Neural cell (in vitro differentiated cells): ENCODE data around the gene HOXA7. TPM values are rescaled to one million over a fixed set of nuclear protein-coding genes. Genes with fewer than 3 reads are reported as not detected.
A peak's percentile ranks its signal among the peaks of the same experiment; 100 is the strongest.

Source experiments
- H2AFZ ChIP-seq: fragments of 200-600, 300-800 bp; sonication (generic), shearing (Covaris generic); 2 replicates; pipeline ENCODE4 v1.6.0; 2014; ENCODE audit warnings: low read depth, mild to moderate bottlenecking, antibody characterized with exemption, low read length, moderate library complexity
- H3F3A ChIP-seq: fragments of 200-600 bp; shearing (Covaris generic); 2 replicates; pipeline ENCODE4 v1.6.1; 2016; ENCODE audit warnings: mild to moderate bottlenecking, moderate library complexity, mixed read lengths, antibody characterized with exemption, low read length; ENCODE audit not compliant: insufficient read depth, poor library complexity, severe bottlenecking
- H3K27ac ChIP-seq: fragments of 200-600, 300-800 bp; sonication (generic), shearing (Covaris generic); 2 replicates; pipeline ENCODE4 v1.5.1; 2014; ENCODE audit warnings: mild to moderate bottlenecking, low read length, moderate library complexity
- H3K27me3 ChIP-seq: fragments of 300-800, 200-600 bp; sonication (generic), shearing (Covaris generic); 2 replicates; pipeline ENCODE4 v1.6.0; 2014; ENCODE audit warnings: mild to moderate bottlenecking, low read depth, low read length, moderate library complexity; ENCODE audit not compliant: insufficient read depth
- H3K36me3 ChIP-seq: fragments of 300-800, 200-600 bp; sonication (generic), shearing (Covaris generic); 2 replicates; pipeline ENCODE4 v1.5.1; 2014; ENCODE audit warnings: mild to moderate bottlenecking, antibody characterized with exemption, low read length, moderate library complexity; ENCODE audit not compliant: insufficient read depth
- H3K4me2 ChIP-seq: fragments of 300-800, 200-600 bp; sonication (generic), shearing (Covaris generic); 2 replicates; pipeline ENCODE4 v1.6.0; 2014; ENCODE audit warnings: mild to moderate bottlenecking, low read length
- H3K4me3 ChIP-seq: fragments of 300-800, 200-600 bp; sonication (generic), shearing (Covaris generic); 2 replicates; pipeline ENCODE4 v1.5.1; 2014; ENCODE audit warnings: mild to moderate bottlenecking, low read length, moderate library complexity
- H3K79me2 ChIP-seq: fragments of 200-600 bp; shearing (Covaris generic); replicated peaks from 2 replicates; pipeline ENCODE4 v1.6.0; 2014; ENCODE audit warnings: mild to moderate bottlenecking, low read length, moderate library complexity; ENCODE audit not compliant: insufficient read depth
- H3K9ac ChIP-seq: fragments of 300-800, 200-600 bp; sonication (generic), shearing (Covaris generic); 2 replicates; pipeline ENCODE4 v1.6.1; 2016; ENCODE audit warnings: mild to moderate bottlenecking, low read length, mixed read lengths
- H3K9me2 ChIP-seq: fragments of 200-600 bp; shearing (Covaris generic); 2 replicates; pipeline ENCODE4 v1.6.1; 2016; ENCODE audit warnings: mild to moderate bottlenecking, low read length, mixed read lengths; ENCODE audit not compliant: insufficient read depth
- H3K9me3 ChIP-seq: fragments of 200-600, 300-800 bp; sonication (generic), shearing (Covaris generic); 2 replicates; pipeline ENCODE4 v1.6.1; 2016; ENCODE audit warnings: mild to moderate bottlenecking, mixed run types, low read length, moderate library complexity, mixed read lengths
- H4K20me1 ChIP-seq: fragments of 200-600 bp; shearing (Covaris generic); 2 replicates; pipeline ENCODE4 v1.6.1; 2016; ENCODE audit warnings: mild to moderate bottlenecking, mixed run types; ENCODE audit not compliant: insufficient read depth
- EP300 ChIP-seq: fragments of 450-650 bp; conservative IDR thresholded peaks from 2 replicates; pipeline ENCODE4 v1.6.1; 2014; ENCODE audit warnings: antibody characterized with exemption, mild to moderate bottlenecking, moderate library complexity; ENCODE audit not compliant: poor library complexity, severe bottlenecking
- EZH2 ChIP-seq: fragments of 200-600, 300-800 bp; shearing (Covaris generic), sonication (generic); IDR thresholded peaks from 2 replicates; pipeline ENCODE4 v1.6.1; 2014; ENCODE audit warnings: antibody characterized with exemption, low read length, borderline replicate concordance, mild to moderate bottlenecking; ENCODE audit not compliant: insufficient read depth, poor library complexity, severe bottlenecking
- MXI1 ChIP-seq: fragments of 450-650 bp; conservative IDR thresholded peaks from 2 replicates; pipeline ENCODE4 v1.6.1; 2014; ENCODE audit warnings: antibody characterized with exemption, mild to moderate bottlenecking; ENCODE audit not compliant: poor library complexity, severe bottlenecking
- POLR2AphosphoS5 ChIP-seq: IDR thresholded peaks from 2 replicates; pipeline ENCODE4 v1.6.1; 2012
- RAD21 ChIP-seq: fragments of 450-650 bp; conservative IDR thresholded peaks from 2 replicates; pipeline ENCODE4 v1.6.1; 2014; ENCODE audit warnings: antibody characterized with exemption, mild to moderate bottlenecking, moderate library complexity
- SMC3 ChIP-seq: fragments of 450-650 bp; conservative IDR thresholded peaks from 2 replicates; pipeline ENCODE4 v1.6.1; 2014; ENCODE audit warnings: antibody characterized with exemption, mild to moderate bottlenecking, moderate library complexity; ENCODE audit not compliant: poor library complexity
- TAF1 ChIP-seq: IDR thresholded peaks from 2 replicates; pipeline ENCODE4 v1.6.1; 2012; ENCODE audit warnings: low read depth
- polyA plus RNA-seq: library from polyadenylated mRNA; depleted of rRNA; stranded (reverse); fragments of >200 nt; gene quantifications from 2 replicates; pipeline ENCODE4 v1.2.3, GENCODE V29; 2014
- TF ChIP-seq, protein P1 (sequence below): fragments of 450-650 bp; IDR thresholded peaks from 2 replicates; pipeline ENCODE4 v1.5.1; 2014; ENCODE audit warnings: antibody characterized with exemption, mild to moderate bottlenecking, moderate library complexity; ENCODE audit not compliant: poor library complexity, severe bottlenecking
- TF ChIP-seq, protein P2 (sequence below): IDR thresholded peaks from 2 replicates; pipeline ENCODE4 v1.6.1; 2012; ENCODE audit warnings: borderline replicate concordance

The HOXA7 gene
- polyA plus RNA-seq, 1 donor from 2014 or later = not detected

- Histone ChIP-seq H3K27me3 (peaks cover 99% of the 10 kb centered on the region), H3K36me3 (no peaks in the 10 kb centered on the region), H3K4me3 (no peak within 1 kb of the TSS), H4K20me1 (no peaks in the 10 kb centered on the region), H3K9me3 (peaks cover 18% of the 10 kb centered on the region), H3K27ac (no peak within 1 kb of the TSS), H3K9ac (no peak within 1 kb of the TSS), H3K79me2 (no peaks in the 10 kb centered on the region), H3K4me2 (no peak within 1 kb of the TSS), H3K9me2 (no peaks in the 10 kb centered on the region), H2AFZ (no peak within 1 kb of the TSS), H3F3A (no peaks in the 10 kb centered on the region)
- no peak for TF ChIP-seq SMC3
- TF ChIP-seq EZH2 = peak; percentile 92
- no peak for TF ChIP-seq POLR2AphosphoS5
- no peak for TF ChIP-seq MXI1
- TF ChIP-seq RAD21 = no peak
Observed at GRCh38 chr7:27165089-27165995, 8.9 kb upstream of the HOXA7 start, which contains the start of gene HOXA9. TSS of gene HOXA9 (minus strand) at chr7:27165537. CDS start at chr7:27165457, 80 bp downstream.

DNA sequence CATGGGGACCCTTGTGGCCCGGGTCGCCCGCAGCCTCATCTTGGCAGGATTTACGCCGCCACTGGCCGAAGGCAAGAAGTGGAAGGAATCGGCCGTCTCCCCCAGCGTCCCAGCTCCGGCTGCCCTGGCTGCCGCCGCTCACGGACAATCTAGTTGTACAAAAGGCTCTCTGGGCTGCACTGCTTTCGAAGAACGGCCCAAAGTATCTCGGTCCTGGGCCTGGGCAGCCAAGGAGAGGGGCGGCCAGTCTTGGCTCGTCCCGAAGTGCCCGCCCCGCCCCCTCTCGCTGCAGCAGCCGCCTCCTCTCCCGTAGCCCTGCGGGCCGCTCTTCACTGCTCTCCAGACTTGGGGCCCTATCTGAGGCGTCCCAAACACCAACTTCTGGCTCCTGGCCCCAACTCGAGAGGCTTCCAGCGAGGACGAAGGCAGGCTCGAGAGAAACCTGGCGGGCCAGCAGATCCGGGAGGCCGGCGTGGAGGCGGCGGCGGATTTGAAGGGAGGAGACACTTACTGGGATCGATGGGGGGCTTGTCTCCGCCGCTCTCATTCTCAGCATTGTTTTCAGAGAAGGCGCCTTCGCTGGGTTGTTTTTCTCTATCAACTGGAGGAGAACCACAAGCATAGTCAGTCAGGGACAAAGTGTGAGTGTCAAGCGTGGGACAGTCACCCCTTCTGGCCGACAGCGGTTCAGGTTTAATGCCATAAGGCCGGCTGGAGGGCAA, 8.1 kb upstream of the HOXA7 start:
- Histone ChIP-seq H3K79me2 (no peaks in the 10 kb centered on the region), H3K9me3 (peaks cover 22% of the 10 kb centered on the region), H3K27me3 (peaks cover 99% of the 10 kb centered on the region), H3K27ac (no peak overlapping the region), H3K9me2 (no peaks in the 10 kb centered on the region), H2AFZ (no peak overlapping the region), H3K4me2 (no peak overlapping the region), H3K9ac (no peak overlapping the region), H3K4me3 (no peak overlapping the region), H3K36me3 (no peaks in the 10 kb centered on the region), H3F3A (no peaks in the 10 kb centered on the region), H4K20me1 (no peaks in the 10 kb centered on the region)
- TF ChIP-seq POLR2AphosphoS5 = no peak
- TF ChIP-seq RAD21 = no peak
- TF ChIP-seq SMC3 = no peak
- no peak for TF ChIP-seq EP300
- TF ChIP-seq TAF1 = no peak
- TF ChIP-seq, protein P1, sequence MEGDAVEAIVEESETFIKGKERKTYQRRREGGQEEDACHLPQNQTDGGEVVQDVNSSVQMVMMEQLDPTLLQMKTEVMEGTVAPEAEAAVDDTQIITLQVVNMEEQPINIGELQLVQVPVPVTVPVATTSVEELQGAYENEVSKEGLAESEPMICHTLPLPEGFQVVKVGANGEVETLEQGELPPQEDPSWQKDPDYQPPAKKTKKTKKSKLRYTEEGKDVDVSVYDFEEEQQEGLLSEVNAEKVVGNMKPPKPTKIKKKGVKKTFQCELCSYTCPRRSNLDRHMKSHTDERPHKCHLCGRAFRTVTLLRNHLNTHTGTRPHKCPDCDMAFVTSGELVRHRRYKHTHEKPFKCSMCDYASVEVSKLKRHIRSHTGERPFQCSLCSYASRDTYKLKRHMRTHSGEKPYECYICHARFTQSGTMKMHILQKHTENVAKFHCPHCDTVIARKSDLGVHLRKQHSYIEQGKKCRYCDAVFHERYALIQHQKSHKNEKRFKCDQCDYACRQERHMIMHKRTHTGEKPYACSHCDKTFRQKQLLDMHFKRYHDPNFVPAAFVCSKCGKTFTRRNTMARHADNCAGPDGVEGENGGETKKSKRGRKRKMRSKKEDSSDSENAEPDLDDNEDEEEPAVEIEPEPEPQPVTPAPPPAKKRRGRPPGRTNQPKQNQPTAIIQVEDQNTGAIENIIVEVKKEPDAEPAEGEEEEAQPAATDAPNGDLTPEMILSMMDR = no peak
- TF ChIP-seq, protein P2, sequence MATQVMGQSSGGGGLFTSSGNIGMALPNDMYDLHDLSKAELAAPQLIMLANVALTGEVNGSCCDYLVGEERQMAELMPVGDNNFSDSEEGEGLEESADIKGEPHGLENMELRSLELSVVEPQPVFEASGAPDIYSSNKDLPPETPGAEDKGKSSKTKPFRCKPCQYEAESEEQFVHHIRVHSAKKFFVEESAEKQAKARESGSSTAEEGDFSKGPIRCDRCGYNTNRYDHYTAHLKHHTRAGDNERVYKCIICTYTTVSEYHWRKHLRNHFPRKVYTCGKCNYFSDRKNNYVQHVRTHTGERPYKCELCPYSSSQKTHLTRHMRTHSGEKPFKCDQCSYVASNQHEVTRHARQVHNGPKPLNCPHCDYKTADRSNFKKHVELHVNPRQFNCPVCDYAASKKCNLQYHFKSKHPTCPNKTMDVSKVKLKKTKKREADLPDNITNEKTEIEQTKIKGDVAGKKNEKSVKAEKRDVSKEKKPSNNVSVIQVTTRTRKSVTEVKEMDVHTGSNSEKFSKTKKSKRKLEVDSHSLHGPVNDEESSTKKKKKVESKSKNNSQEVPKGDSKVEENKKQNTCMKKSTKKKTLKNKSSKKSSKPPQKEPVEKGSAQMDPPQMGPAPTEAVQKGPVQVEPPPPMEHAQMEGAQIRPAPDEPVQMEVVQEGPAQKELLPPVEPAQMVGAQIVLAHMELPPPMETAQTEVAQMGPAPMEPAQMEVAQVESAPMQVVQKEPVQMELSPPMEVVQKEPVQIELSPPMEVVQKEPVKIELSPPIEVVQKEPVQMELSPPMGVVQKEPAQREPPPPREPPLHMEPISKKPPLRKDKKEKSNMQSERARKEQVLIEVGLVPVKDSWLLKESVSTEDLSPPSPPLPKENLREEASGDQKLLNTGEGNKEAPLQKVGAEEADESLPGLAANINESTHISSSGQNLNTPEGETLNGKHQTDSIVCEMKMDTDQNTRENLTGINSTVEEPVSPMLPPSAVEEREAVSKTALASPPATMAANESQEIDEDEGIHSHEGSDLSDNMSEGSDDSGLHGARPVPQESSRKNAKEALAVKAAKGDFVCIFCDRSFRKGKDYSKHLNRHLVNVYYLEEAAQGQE = no peak
- TF ChIP-seq MXI1 = no peak
- TF ChIP-seq EZH2 = no peak
